Liver (tissue), 9 donors: Measurements from ENCODE around the gene DIAPH2. TPM values are rescaled to one million over a fixed set of nuclear protein-coding genes. Genes with fewer than 3 reads are reported as not detected.

ENCODE experiments used
- DNase-seq: peaks from one replicate; pipeline ENCODE4 v3.0.0-alpha.2; 2017; ENCODE audit warnings: low spot score
- H3K27ac ChIP-seq, 2 donors: one replicate each; pipeline ENCODE4 v1.7.0; 2013; ENCODE audit warnings: inconsistent platforms in 2 of 2, low read length in 2 of 2, control low read depth in 1 of 2, low read depth in 1 of 2, mild to moderate bottlenecking in 1 of 2
- H3K27me3 ChIP-seq, 4 donors: one replicate each; pipeline versions ENCODE4 v1.6.1 to v1.7.0; 2013; ENCODE audit warnings: low read length in 3 of 4, inconsistent platforms in 1 of 4, mild to moderate bottlenecking in 1 of 4, moderate library complexity in 1 of 4; ENCODE audit not compliant: control insufficient read depth in 4 of 4, insufficient read depth in 4 of 4
- H3K36me3 ChIP-seq, 4 donors: one replicate each; pipeline versions ENCODE4 v1.6.1 to v1.7.0; 2013; ENCODE audit warnings: low read length in 3 of 4, mild to moderate bottlenecking in 3 of 4, low read depth in 1 of 4, moderate library complexity in 1 of 4; ENCODE audit not compliant: control insufficient read depth in 4 of 4, insufficient read depth in 3 of 4
- H3K4me1 ChIP-seq, 4 donors: one replicate each; pipeline versions ENCODE4 v1.6.1 to v1.7.0; 2013; ENCODE audit warnings: low read length in 3 of 4, mild to moderate bottlenecking in 3 of 4, moderate library complexity in 1 of 4; ENCODE audit not compliant: control insufficient read depth in 4 of 4, insufficient read depth in 4 of 4
- H3K4me3 ChIP-seq, 3 donors: one replicate each; pipeline versions ENCODE4 v1.6.1 to v1.7.0; 2013; ENCODE audit warnings: low read length in 3 of 3, control low read depth in 1 of 3, low read depth in 1 of 3, mild to moderate bottlenecking in 1 of 3
- H3K9ac ChIP-seq, 2 donors: one replicate each; pipeline ENCODE4 v1.7.0; 2013; ENCODE audit warnings: low read length in 2 of 2, mild to moderate bottlenecking in 2 of 2, moderate library complexity in 2 of 2, control low read depth in 1 of 2, low read depth in 1 of 2
- H3K9me3 ChIP-seq, 4 donors: one replicate each; pipeline versions ENCODE4 v1.6.1 to v1.7.0; 2013; ENCODE audit warnings: low read length in 3 of 4; ENCODE audit not compliant: control insufficient read depth in 4 of 4
- CTCF ChIP-seq: fragments of 150-350 bp; IDR thresholded peaks from 2 replicates; pipeline ENCODE4 v1.5.1; 2017; ENCODE audit warnings: improper control_type of control experiment, low read depth, low read length; ENCODE audit not compliant: missing input control
- EGR1 ChIP-seq, 2 donors: IDR thresholded peaks; 2 replicates each; pipeline ENCODE4 v1.6.1; 2016 to 2018; ENCODE audit warnings: antibody characterized with exemption in 2 of 2, low read depth in 2 of 2
- FOXA1 ChIP-seq: IDR thresholded peaks from 2 replicates; pipeline ENCODE4 v1.6.1; 2016; ENCODE audit warnings: antibody characterized with exemption
- FOXA2 ChIP-seq: IDR thresholded peaks from 2 replicates; pipeline ENCODE4 v1.6.1; 2016; ENCODE audit warnings: antibody characterized with exemption
- GABPA ChIP-seq, 2 donors: IDR thresholded peaks in 1 of 2; conservative IDR thresholded peaks in 1 of 2; 2 replicates each; pipeline ENCODE4 v1.6.1; 2016; ENCODE audit warnings: antibody characterized with exemption in 2 of 2, mild to moderate bottlenecking in 1 of 2, moderate library complexity in 1 of 2
- HNF4A ChIP-seq, 2 donors: conservative IDR thresholded peaks; 2 replicates each; pipeline ENCODE4 v1.6.1; 2016; ENCODE audit warnings: antibody characterized with exemption in 2 of 2, mild to moderate bottlenecking in 2 of 2
- HNF4G ChIP-seq: IDR thresholded peaks from 2 replicates; pipeline ENCODE4 v1.6.1; 2016; ENCODE audit warnings: antibody characterized with exemption
- JUND ChIP-seq, 2 donors: IDR thresholded peaks; 2 replicates each; pipeline ENCODE4 v1.6.1; 2016; ENCODE audit warnings: antibody characterized with exemption in 2 of 2
- MAX ChIP-seq: IDR thresholded peaks from 2 replicates; pipeline ENCODE4 v1.6.1; 2016; ENCODE audit warnings: antibody characterized with exemption
- NR2F2 ChIP-seq: IDR thresholded peaks from 2 replicates; pipeline ENCODE4 v1.6.1; 2016; ENCODE audit warnings: antibody characterized with exemption
- RAD21 ChIP-seq, 2 donors: IDR thresholded peaks; 2 replicates each; pipeline ENCODE4 v1.6.1; 2016; ENCODE audit warnings: antibody characterized with exemption in 2 of 2, mild to moderate bottlenecking in 2 of 2
- REST ChIP-seq: IDR thresholded peaks from 2 replicates; pipeline ENCODE4 v1.6.1; 2016; ENCODE audit warnings: antibody characterized with exemption, mild to moderate bottlenecking
- RXRA ChIP-seq, 2 donors: IDR thresholded peaks; 2 replicates each; pipeline ENCODE4 v1.6.1; 2017 to 2018; ENCODE audit warnings: antibody characterized with exemption in 2 of 2, mild to moderate bottlenecking in 1 of 2
- SP1 ChIP-seq: IDR thresholded peaks from 2 replicates; pipeline ENCODE4 v1.6.1; 2018; ENCODE audit warnings: antibody characterized with exemption, mild to moderate bottlenecking
- TAF1 ChIP-seq: conservative IDR thresholded peaks from 2 replicates; pipeline ENCODE4 v1.6.1; 2016; ENCODE audit warnings: antibody characterized with exemption, mild to moderate bottlenecking
- YY1 ChIP-seq: IDR thresholded peaks from 2 replicates; pipeline ENCODE4 v1.6.1; 2016; ENCODE audit warnings: antibody characterized with exemption, mild to moderate bottlenecking
- ZBTB33 ChIP-seq: IDR thresholded peaks from 2 replicates; pipeline ENCODE4 v1.6.1; 2016; ENCODE audit warnings: antibody characterized with exemption
- WGBS: extraction: QIAGEN DNeasy Blood & Tissue Kit; methylation state at CpG from one replicate; pipeline ENCODE4 v1.1.7; 2013; 5-methylcytosine and 5-hydroxymethylcytosine counted together
- polyA plus RNA-seq, 2 donors: library from polyadenylated mRNA; stranded (reverse) in 1 of 2; unstranded in 1 of 2; fragments of 200-250 nt in 1 of 2; fragments of >200 nt in 1 of 2; fragmentation: Nextera tagmentation in 1 of 2; extraction: Ambion mirVana in 1 of 2; gene quantifications; one replicate each; pipeline versions ENCODE4 v1.2.1 to v1.2.3, GENCODE V29; 2013 to 2015
- total RNA-seq, 2 donors: library from RNA; depleted of rRNA; stranded (reverse); fragments of >200 nt; gene quantifications; one replicate each; pipeline ENCODE4 v1.2.3, GENCODE V29; 2014
- TF ChIP-seq, protein P1 (sequence below): IDR thresholded peaks from 2 replicates; pipeline ENCODE4 v1.6.1; 2016; ENCODE audit warnings: antibody characterized with exemption
- donor health status: healthy.
- donor health status: healthy.
- donor health status: healthy.
- donor health status: healthy.
- donor health status: healthy.

Gene DIAPH2
- total and polyA plus RNA-seq, 4 donors: 2.7 to 16.6 (median 5.3) TPM

GRCh38 chrX:97605271-97605670, 920.6 kb downstream of the DIAPH2 start:
- H3K9me3 ChIP-seq: no peaks in the 10 kb centered on the region
- WGBS: 90% methylated on average over 3 of the region's 3 CpGs

GRCh38 chrX:97609357-97609756, 924.7 kb downstream of the DIAPH2 start:
- 98% methylated on average over 1 of the region's 1 CpG for WGBS
- no peak overlapping the region for H3K27ac ChIP-seq

More at GRCh38 chrX:97605271-97605670, 920.6 kb downstream of the DIAPH2 start:
- Histone ChIP-seq H3K36me3 (no peaks in the 10 kb centered on the region), H3K9ac (no peak overlapping the region), H3K4me3 (no peak overlapping the region), H3K27me3 (no peaks in the 10 kb centered on the region), H3K4me1 (peaks cover 0 to 3% (median 0%) of the 10 kb centered on the region in 4 donors), H3K27ac (no peak overlapping the region)
- no peak for DNase-seq
- TF ChIP-seq JUND (IDR thresholded peaks at IDR 0.05) (no peak), YY1 (no peak), RAD21 (IDR thresholded peaks at IDR 0.05) (no peak), SP1 (no peak), HNF4G (no peak), MAX (no peak), NR2F2 (no peak), FOXA1 (no peak), HNF4A (conservative IDR thresholded peaks at IDR 0.05) (no peak)

More at GRCh38 chrX:97609357-97609756, 924.7 kb downstream of the DIAPH2 start:
- DNase-seq: no peak
- Histone ChIP-seq H3K4me1 (no peaks in the 10 kb centered on the region), H3K27me3 (peaks cover 0 to 2% (median 0%) of the 10 kb centered on the region in 4 donors), H3K9me3 (no peaks in the 10 kb centered on the region), H3K9ac (no peak overlapping the region), H3K36me3 (no peaks in the 10 kb centered on the region), H3K4me3 (no peak overlapping the region)
- TF ChIP-seq NR2F2 (no peak), RXRA (IDR thresholded peaks at IDR 0.05) (no peak), RAD21 (IDR thresholded peaks at IDR 0.05) (no peak), SP1 (no peak), GABPA (IDR thresholded peaks at IDR 0.05 in 1 of 2, conservative IDR thresholded peaks at IDR 0.05 in 1 of 2) (no peak), ZBTB33 (no peak), TAF1 (no peak), HNF4G (no peak), EGR1 (IDR thresholded peaks at IDR 0.05; ENCODE audit: low read depth in 2 of 2) (no peak), YY1 (no peak), JUND (IDR thresholded peaks at IDR 0.05) (no peak), FOXA2 (no peak), HNF4A (conservative IDR thresholded peaks at IDR 0.05) (no peak), FOXA1 (no peak), CTCF (no peak), REST (no peak), MAX (no peak)
- TF ChIP-seq, protein P1, sequence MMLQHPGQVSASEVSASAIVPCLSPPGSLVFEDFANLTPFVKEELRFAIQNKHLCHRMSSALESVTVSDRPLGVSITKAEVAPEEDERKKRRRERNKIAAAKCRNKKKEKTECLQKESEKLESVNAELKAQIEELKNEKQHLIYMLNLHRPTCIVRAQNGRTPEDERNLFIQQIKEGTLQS: no peak
